Left lobe of liver (tissue), 2 donors: ENCODE measurements around the gene PTGER1. TPM values are rescaled to one million over a fixed set of nuclear protein-coding genes. Genes with fewer than 3 reads are reported as not detected.

Experiments
- ATAC-seq: fragments of 200-7000 bp; cut with Tn5 transposase; one replicate; pipeline ENCODE4 v1.9.1; 2020; ENCODE audit warnings: mild to moderate bottlenecking, moderate library complexity
- DNase-seq: peaks from one replicate; pipeline ENCODE4 v3.0.0-alpha.2; 2020; ENCODE audit warnings: low spot score
- total RNA-seq: library from RNA; stranded (reverse); gene quantifications from one replicate; pipeline ENCODE4 v1.2.1, GENCODE V29; 2021
- donor health status: DM: no; HTN: no; CAD: no; lungs with moderate emphysema.
- donor health status: DM: no; HTN: yes; CAD: no.

The PTGER1 gene
- total RNA-seq, 1 donor from 2014 or later: 0.13 TPM

- peak; percentile 90 for ATAC-seq
These were observed 27.4 kb upstream of the PTGER1 start for GRCh38 chr19:14502334-14503092.

DNA sequence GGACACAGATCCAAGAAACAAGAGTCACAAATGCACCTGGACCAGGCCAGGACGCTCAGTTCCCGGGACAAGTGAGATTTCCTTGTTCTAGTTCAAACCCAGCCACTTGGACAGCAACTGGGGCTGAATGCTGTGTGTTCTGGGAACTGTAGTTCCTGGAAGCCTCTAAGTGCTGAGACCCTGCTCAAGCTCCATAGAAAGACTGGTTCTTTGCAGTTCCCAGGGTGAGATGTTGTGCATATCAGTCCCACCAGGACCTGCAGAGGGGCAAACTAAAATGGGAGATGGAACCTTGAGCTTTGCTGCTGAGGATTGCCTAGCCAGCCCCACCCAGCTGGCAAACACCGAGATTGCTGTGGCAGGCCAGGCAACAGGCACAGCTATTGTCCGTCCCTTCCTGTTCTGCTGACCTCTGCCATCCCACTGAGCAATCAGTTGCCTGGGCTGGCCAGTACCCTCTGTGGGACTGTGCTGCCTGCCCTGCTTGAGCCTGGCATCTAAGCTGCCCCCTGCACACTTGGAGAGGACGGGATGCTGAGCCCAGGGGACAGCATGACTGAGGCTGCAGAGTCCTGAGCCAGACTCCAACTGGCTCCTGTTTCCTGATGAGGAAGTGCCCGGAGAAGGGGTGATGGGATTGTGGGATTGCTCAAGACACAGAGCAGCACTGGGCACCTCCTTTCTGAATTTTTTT lies 22.2 kb upstream of the PTGER1 start:
- ATAC-seq (peak; percentile 65), DNase-seq (peak; percentile 74)

More at GRCh38 chr19:14502334-14503092, 27.4 kb upstream of the PTGER1 start:
- DNase-seq: peak; percentile 76

DNA sequence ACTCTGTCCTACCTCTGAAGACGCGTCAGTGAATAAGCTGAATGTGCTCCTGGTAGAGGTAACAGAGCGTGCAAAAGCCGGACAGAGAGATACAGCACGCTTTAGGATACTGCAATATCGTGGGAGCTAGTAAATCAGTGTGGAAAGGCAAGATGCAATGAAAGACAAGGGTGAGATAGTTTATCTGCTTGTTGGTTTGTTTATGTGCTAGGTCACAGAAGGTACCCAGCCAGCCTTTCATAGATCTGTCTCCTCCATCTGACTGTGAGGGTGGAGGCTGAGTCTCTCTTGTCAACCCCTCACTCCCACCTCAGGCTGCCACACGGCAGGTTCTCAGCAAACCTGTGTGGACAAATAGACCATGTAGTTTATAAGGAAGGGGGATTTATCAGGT lies 21.7 kb upstream of the PTGER1 start:
- DNase-seq (no peak), ATAC-seq (peak; percentile 3)

GRCh38 chr19:14496029-14496833 lies 21.1 kb upstream of the PTGER1 start, which contains the start of gene GIPC1:
GIPC1 (minus strand) TSS chr19:14496127; CDS start chr19:14482976, 13,151 bp downstream.
- DNase-seq: peak; percentile 98
- peak; percentile 92 for ATAC-seq

DNA sequence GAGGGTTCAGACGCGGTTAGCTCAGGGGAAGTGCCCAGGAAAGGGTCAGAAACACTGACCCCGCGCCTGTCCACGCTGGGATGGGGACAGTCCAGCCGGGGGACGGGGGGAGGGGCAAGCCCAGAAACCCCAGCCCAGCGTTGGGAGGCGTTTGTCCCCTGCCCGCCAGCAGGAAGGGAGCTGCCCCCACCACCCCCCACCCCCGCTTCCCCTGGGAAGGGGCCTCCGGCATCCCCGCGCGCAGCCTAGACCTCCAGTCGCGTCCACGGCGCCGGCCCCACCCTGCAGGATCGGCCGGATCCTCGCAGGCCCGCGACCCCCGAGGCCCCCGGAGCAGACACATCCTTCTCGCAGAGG lies 20.5 kb upstream of the PTGER1 start:
- ATAC-seq (peak; percentile 1), DNase-seq (no peak)

GRCh38 chr19:14494910-14495671 lies 19.9 kb upstream of the PTGER1 start:
- no peak for ATAC-seq
- no peak for DNase-seq

DNA sequence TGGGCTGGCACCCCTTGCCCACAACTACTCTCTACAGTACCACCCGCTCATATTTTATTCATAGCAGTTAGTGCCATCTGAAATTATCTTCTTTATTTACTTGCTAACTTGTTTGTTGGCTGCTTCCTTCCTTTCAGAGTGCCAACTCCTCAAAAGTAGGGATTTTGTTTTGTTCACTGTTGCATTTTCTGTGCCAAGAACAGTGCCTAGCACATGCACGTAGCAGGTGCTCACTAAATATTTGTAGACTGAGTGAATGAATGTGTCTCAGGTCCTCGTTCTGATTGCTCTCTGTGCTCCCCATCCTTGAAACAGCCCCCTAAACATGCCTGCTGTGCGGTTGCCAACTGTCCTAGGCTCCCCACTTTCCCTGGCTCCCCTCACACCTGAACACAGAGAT lies 19.3 kb upstream of the PTGER1 start:
- DNase-seq (no peak), ATAC-seq (no peak)

GRCh38 chr19:14492756-14493337 lies 17.7 kb upstream of the PTGER1 start:
- no peak for DNase-seq
- no peak for ATAC-seq

GRCh38 chr19:14487370-14488125 lies 12.4 kb upstream of the PTGER1 start:
- no peak for ATAC-seq

GRCh38 chr19:14482172-14482941 lies 7.2 kb upstream of the PTGER1 start:
- DNase-seq (no peak), ATAC-seq (no peak)

More at GRCh38 chr19:14487370-14488125, 12.4 kb upstream of the PTGER1 start:
- DNase-seq: no peak

- ATAC-seq (no peak), DNase-seq (no peak)
These were observed 5.5 kb upstream of the PTGER1 start for GRCh38 chr19:14480700-14481079.

- ATAC-seq (peak; percentile 54), DNase-seq (no peak)
These were observed 5.0 kb upstream of the PTGER1 start for GRCh38 chr19:14479975-14480699.

- no peak for ATAC-seq
These were observed 4.3 kb upstream of the PTGER1 start for GRCh38 chr19:14479309-14479974.

DNA sequence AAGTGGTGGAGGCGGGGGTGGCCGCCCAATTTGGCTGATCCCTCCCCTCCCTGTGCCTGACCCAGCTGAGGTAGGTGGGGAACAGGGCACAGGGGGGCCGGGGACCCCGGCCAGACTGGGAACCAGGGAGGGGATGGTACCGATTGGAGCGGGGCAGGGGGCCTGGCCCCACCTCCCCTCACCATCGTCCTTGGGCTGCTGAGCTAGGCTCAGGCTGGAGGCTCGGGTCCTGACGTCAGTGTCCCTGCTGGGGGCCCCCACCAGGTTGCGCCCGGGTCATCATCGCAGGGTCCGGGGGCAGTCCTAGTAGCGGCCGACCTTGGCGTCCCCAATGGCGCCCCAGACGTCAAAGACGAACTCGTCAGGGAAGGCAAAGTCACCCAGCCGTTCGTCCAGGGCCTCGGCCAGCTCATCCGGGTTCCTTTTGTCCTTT lies 3.0 kb upstream of the PTGER1 start:
- ATAC-seq: no peak
- no peak for DNase-seq

More at GRCh38 chr19:14479309-14479974, 4.3 kb upstream of the PTGER1 start:
- DNase-seq: no peak

GRCh38 chr19:14477418-14478112 lies 2.4 kb upstream of the PTGER1 start:
- DNase-seq (no peak), ATAC-seq (no peak)

- ATAC-seq (no peak), DNase-seq (no peak)
These were observed 1.7 kb upstream of the PTGER1 start for GRCh38 chr19:14476673-14477401.
